Measurements from ENCODE around the gene CKB. TPM values are rescaled to one million over a fixed set of nuclear protein-coding genes. Genes with fewer than 3 reads are reported as not detected.
"Not testable (repeated sequence)": the region's sequence is repeated elsewhere in the genome, so short reads cannot be mapped to it uniquely, and the experiment has no call there.

Gene CKB
- total RNA-seq, 2 experiments from 2014 or later, result 2.2 to 2.7 TPM

- DNase-seq, result no peak
- peak overlapping the region; percentile 40 for H3K4me3 Mint-ChIP-seq
- POLR2A ChIA-PET, result interaction anchor here (1.6 kb wide), 1 partner anchor 42 kb away, joined by 4 read pairs; no protein-coding TSS in a partner anchor
Measured at GRCh38 chr14:103519837-103520212, 2.8 kb downstream of the CKB start.

DNA sequence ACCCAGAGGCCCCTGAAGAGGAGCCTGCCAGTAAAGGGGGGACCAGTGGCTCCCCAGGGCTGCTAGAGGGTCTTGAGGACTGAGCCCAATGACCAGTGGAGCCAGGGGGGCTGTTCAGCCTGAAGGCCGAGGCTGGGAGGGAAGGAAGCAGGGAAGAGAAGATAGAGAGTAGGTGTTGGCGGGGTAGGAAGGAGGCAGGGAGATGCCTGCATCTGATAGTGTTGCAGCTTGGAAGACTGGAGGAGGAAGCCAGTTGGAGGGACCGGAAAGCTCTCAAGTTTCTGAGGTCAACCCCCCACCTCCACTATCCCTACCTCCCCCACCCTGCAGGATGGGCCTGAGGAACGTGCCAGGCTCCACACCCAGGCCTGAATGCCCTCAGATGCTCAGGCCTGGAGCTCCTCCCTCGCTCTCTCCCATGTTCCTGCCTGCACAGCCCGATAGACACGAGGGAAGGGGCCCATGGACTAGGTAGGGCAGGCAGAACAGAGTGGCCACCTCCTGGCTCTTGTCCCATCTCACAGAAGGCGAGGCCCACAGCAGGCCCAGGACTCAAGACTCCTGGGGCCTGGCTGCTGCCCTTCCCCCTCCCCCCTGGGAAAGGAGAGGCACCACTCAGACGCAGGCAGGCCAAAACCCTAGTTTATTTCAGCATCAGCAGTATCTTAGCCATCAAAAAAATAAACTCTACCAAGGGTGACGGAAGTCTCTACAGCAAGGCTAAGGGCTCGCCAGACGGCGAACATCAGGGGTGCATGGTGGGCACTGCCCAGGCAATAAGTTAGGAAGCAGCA is 3.4 kb downstream of the CKB start:
- Mint-ChIP-seq H3K4me1 (ENCODE audit: low read depth) (peaks cover 20% of the 10 kb centered on the region), H3K4me3 (no peak overlapping the region), H3K9me3 (ENCODE audit: insufficient read depth) (no peaks in the 10 kb centered on the region), H3K27me3 (ENCODE audit: low read depth) (peaks cover 12% of the 10 kb centered on the region), H3K36me3 (ENCODE audit: low read depth) (no peaks in the 10 kb centered on the region), H3K27ac (no peak overlapping the region)
- ATAC-seq, result no peak
- ChIA-PET CTCF (interaction anchor here (0.6 to 2.7 kb wide), 21 partner anchors 10 to 126 kb away, joined by 3 to 23 read pairs (median 4); partner anchors contain the start of genes BAG5, COA8 and TRMT61A), POLR2A (interaction anchor here (1.0 to 1.6 kb wide), 2 partner anchors 43 to 185 kb away, joined by 4 to 5 read pairs; partner anchors contain the start of gene EIF5)
- DNase-seq, result no peak

More at GRCh38 chr14:103519837-103520212, 2.8 kb downstream of the CKB start:
- H3K27ac Mint-ChIP-seq, result no peak overlapping the region
- H3K36me3 Mint-ChIP-seq (ENCODE audit: low read depth), result no peaks in the 10 kb centered on the region
- H3K9me3 Mint-ChIP-seq (ENCODE audit: insufficient read depth), result no peaks in the 10 kb centered on the region
- H3K4me1 Mint-ChIP-seq (ENCODE audit: low read depth), result peaks cover 17% of the 10 kb centered on the region
- peaks cover 12% of the 10 kb centered on the region for H3K27me3 Mint-ChIP-seq (ENCODE audit: low read depth)
- CTCF ChIA-PET, result interaction anchor here (1.2 to 2.3 kb wide), 6 partner anchors 9 to 34 kb away, joined by 3 to 15 read pairs (median 11); partner anchors contain the start of gene TRMT61A
- no peak for ATAC-seq

GRCh38 chr14:103518422-103519042 is 4.1 kb downstream of the CKB start:
- peaks cover 18% of the 10 kb centered on the region for H3K4me1 Mint-ChIP-seq (ENCODE audit: low read depth)
- ATAC-seq (peak; percentile 43), DNase-seq (peak; percentile 65)
- no peaks in the 10 kb centered on the region for H3K9me3 Mint-ChIP-seq (ENCODE audit: insufficient read depth)
- peaks cover 6% of the 10 kb centered on the region for H3K27me3 Mint-ChIP-seq (ENCODE audit: low read depth)
- H3K4me3 Mint-ChIP-seq, result no peak overlapping the region
- ChIA-PET POLR2A (interaction anchor here (1.0 to 1.6 kb wide), 2 partner anchors 43 to 184 kb away, joined by 4 to 5 read pairs; partner anchors contain the start of gene EIF5), CTCF (interaction anchor here (0.6 to 2.7 kb wide), 21 partner anchors 9 to 125 kb away, joined by 3 to 23 read pairs (median 4); partner anchors contain the start of genes BAG5, COA8 and TRMT61A)
- no peak overlapping the region for H3K27ac Mint-ChIP-seq
- no peaks in the 10 kb centered on the region for H3K36me3 Mint-ChIP-seq (ENCODE audit: low read depth)

GRCh38 chr14:103517721-103518421 is 4.8 kb downstream of the CKB start:
- no peak for DNase-seq
- no peak overlapping the region for H3K4me3 Mint-ChIP-seq
- H3K27ac Mint-ChIP-seq, result no peak overlapping the region
- ATAC-seq, result no peak
- CTCF ChIA-PET, result interaction anchor here (1.0 to 2.7 kb wide), 13 partner anchors 9 to 125 kb away, joined by 3 to 23 read pairs (median 8); partner anchors contain the start of genes BAG5, COA8 and TRMT61A
- no peaks in the 10 kb centered on the region for H3K9me3 Mint-ChIP-seq (ENCODE audit: insufficient read depth)
- H3K4me1 Mint-ChIP-seq (ENCODE audit: low read depth), result peaks cover 17% of the 10 kb centered on the region
- peaks cover 2% of the 10 kb centered on the region for H3K27me3 Mint-ChIP-seq (ENCODE audit: low read depth)
- no peaks in the 10 kb centered on the region for H3K36me3 Mint-ChIP-seq (ENCODE audit: low read depth)
- POLR2A ChIA-PET, result interaction anchor here (1.6 kb wide), 1 partner anchor 44 kb away, joined by 4 read pairs; no protein-coding TSS in a partner anchor

DNA sequence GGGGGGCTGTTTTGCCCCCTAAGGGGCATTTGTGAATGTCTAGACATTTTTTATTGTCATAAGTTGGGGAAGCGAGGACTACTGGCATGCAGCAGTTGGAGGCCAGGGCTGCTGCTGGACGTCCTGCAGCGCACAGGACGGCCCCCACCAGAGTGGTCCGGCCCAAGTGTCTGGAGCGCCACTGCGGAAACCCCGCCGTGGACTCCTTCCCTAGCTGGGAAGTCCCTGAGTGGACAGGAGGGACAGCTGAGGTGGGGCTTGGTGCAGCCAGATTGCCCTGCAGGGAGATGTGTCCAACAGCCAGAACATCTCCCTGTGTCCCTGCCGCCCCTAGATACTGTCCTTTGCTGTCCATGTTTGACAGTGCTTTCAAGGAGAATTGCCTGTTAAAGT is 5.5 kb downstream of the CKB start:
- CTCF ChIA-PET, result interaction anchor here (2.5 to 2.7 kb wide), 2 partner anchors 40 to 44 kb away, joined by 8 to 23 read pairs; partner anchors contain the start of genes BAG5 and COA8
- POLR2A ChIA-PET, result no interaction called here

GRCh38 chr14:103516426-103517173 is 6.0 kb downstream of the CKB start:
- no peak overlapping the region for H3K27ac Mint-ChIP-seq
- peaks cover 3% of the 10 kb centered on the region for H3K36me3 Mint-ChIP-seq (ENCODE audit: low read depth)
- H3K4me3 Mint-ChIP-seq, result no peak overlapping the region
- H3K27me3 Mint-ChIP-seq (ENCODE audit: low read depth), result no peaks in the 10 kb centered on the region
- DNase-seq (no peak), ATAC-seq (no peak)
- ChIA-PET CTCF (interaction anchor here (2.7 kb wide), 1 partner anchor 44 kb away, joined by 23 read pairs; the partner anchor contains the start of genes BAG5 and COA8), POLR2A (no interaction called here)
- no peaks in the 10 kb centered on the region for H3K9me3 Mint-ChIP-seq (ENCODE audit: insufficient read depth)
- H3K4me1 Mint-ChIP-seq (ENCODE audit: low read depth), result peaks cover 17% of the 10 kb centered on the region

More for the DNA sequence above, 5.5 kb downstream of the CKB start:
- Mint-ChIP-seq H3K4me1 (ENCODE audit: low read depth) (peaks cover 17% of the 10 kb centered on the region), H3K27ac (no peak overlapping the region), H3K4me3 (no peak overlapping the region), H3K27me3 (ENCODE audit: low read depth) (peaks cover under 1% of the 10 kb centered on the region), H3K9me3 (ENCODE audit: insufficient read depth) (no peaks in the 10 kb centered on the region), H3K36me3 (ENCODE audit: low read depth) (peaks cover 3% of the 10 kb centered on the region)
- ATAC-seq (no peak), DNase-seq (no peak)

DNA sequence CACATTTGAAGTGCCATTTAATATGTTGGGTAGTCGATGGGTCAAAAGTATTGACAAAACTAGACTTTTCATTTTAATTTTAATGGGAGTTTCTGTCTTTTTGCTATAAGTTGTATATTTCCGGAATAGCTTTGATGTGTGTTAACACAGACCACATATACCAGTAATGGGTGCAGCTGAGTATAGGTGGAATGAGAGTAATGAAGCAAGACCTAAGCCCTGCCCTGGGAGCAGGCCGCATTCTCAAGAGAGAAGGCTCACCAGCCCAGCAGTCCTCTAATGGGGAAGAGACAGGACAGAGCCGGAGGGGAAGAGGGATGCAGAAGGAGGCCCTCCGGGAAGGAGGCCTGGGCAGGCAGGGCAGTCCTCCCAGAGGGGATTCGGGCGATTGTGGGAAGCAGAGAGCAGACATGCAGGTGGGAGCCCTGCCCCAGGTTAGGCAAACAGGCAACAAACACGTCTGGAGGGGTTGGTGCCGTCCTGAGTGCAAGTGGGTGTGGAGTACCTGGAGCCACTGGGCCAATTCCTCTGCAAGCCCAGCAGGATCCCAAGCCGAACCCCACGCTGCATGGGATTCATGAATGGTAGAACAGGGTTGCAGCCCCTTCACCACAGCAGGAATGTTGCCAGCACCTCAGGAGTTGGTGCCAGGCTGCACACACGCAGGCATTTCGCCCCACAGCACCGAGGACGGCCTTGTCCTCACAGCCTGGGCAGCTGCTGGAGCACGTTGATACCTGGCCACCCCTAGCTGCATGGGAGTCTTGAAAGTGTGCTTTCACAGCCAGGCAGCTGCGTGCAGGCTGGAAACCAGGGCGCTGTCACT is 7.8 kb downstream of the CKB start:
- no peak for ATAC-seq
- H3K27ac Mint-ChIP-seq, result no peak overlapping the region
- H3K27me3 Mint-ChIP-seq (ENCODE audit: low read depth), result no peaks in the 10 kb centered on the region
- peaks cover 17% of the 10 kb centered on the region for H3K4me1 Mint-ChIP-seq (ENCODE audit: low read depth)
- DNase-seq, result no peak
- no peak overlapping the region for H3K4me3 Mint-ChIP-seq
- no peaks in the 10 kb centered on the region for H3K9me3 Mint-ChIP-seq (ENCODE audit: insufficient read depth)
- ChIA-PET POLR2A (interaction anchor here (0.5 kb wide), 1 partner anchor 8 kb away, joined by 3 read pairs; the partner anchor contains the start of gene CKB), CTCF (no interaction called here)
- H3K36me3 Mint-ChIP-seq (ENCODE audit: low read depth), result peaks cover 7% of the 10 kb centered on the region

DNA sequence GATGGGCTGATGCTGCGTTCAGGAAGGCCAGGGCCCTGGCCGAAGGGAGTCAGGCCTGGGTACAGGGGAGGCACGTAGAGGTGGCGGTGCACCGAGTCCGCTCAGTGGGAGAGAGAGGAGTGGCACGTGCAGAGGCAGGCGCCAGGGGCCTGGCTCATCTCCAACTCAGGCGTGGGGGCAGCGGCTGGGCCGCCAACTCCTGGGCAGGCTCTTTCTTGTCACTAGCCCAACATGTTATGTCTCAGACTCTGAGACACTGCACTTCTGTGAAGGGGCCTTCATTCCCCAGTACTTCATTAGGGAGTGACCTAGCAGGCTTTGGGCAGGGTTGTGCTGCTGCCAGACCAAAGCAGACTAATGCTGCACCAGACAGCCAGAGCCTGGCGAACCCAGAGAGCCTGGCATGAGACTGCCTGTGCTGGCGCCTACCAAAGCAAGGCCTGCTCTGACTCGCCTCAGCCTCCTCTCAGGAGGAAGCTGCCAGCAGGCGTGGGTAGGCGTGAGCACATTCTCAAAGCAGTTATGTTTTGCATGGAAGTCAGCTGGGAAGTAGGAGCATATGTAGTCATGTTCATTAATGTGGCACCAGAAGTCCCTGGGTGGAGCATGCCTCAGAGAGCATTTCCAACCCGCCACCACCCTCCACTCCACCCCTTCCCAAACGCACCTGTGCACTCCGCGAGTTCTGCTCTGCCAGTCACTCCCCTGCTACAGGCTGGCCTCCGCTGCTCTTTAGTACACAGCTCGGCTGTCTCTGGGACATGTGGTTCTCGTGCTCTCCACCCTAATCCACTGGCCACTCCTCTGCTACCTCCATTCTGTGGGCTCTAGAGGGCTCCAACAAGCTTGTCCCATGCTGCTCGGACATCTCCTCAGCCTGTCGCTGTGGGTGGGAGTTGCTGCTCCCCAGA is 9.7 kb downstream of the CKB start:
- H3K9me3 Mint-ChIP-seq (ENCODE audit: insufficient read depth), result no peaks in the 10 kb centered on the region
- peaks cover 3% of the 10 kb centered on the region for H3K4me1 Mint-ChIP-seq (ENCODE audit: low read depth)
- H3K27ac Mint-ChIP-seq, result no peak overlapping the region
- DNase-seq, result no peak
- H3K4me3 Mint-ChIP-seq, result no peak overlapping the region
- ChIA-PET CTCF (no interaction called here), POLR2A (no interaction called here)
- no peak for ATAC-seq
- peaks cover 14% of the 10 kb centered on the region for H3K36me3 Mint-ChIP-seq (ENCODE audit: low read depth)
- H3K27me3 Mint-ChIP-seq (ENCODE audit: low read depth), result no peaks in the 10 kb centered on the region

DNA sequence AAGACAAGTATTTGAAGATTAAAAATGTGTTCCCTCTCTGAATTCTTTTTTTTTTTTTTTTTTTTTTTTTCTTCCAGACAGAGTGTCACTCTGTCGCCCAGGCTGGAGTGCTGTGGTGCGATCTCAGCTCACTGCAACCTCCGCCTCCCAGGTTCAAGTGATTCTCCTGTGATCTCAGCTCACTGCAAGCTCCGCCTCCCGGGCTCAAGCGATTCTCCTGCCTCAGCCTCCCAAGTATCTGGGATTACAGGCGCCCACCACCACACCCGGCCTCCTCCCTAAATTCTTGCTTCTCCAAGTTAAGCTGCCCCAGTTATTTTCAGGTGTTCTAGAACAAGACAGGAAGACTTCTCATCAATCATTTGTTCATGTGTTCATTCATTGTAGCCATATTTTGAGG is 10.4 kb downstream of the CKB start:
- H3K27me3 Mint-ChIP-seq (ENCODE audit: low read depth); H3K4me3 Mint-ChIP-seq; ATAC-seq; POLR2A ChIA-PET; DNase-seq; CTCF ChIA-PET; H3K27ac Mint-ChIP-seq; H3K9me3 Mint-ChIP-seq (ENCODE audit: insufficient read depth); H3K4me1 Mint-ChIP-seq (ENCODE audit: low read depth): not testable (repeated sequence)
- peaks cover 15% of the 10 kb centered on the region for H3K36me3 Mint-ChIP-seq (ENCODE audit: low read depth)

Measured in activated CD8-positive, alpha-beta T cell treated with anti-CD3 and anti-CD28 coated beads, Interleukin-2, amount 10 ng/mL, durations not matched to agents 7 days and 5 days (primary cell).